CD4-positive, alpha-beta T cell treated with Interferon alpha-2 for 1 hour (primary cell): ENCODE measurements around the gene KAT6B.
"Not testable (repeated sequence)": the region's sequence is repeated elsewhere in the genome, so short reads cannot be mapped to it uniquely, and the experiment has no call there.

Experiments
- DNase-seq, 2 donors: peaks; one replicate each; pipeline ENCODE4 v3.0.0-alpha.2; 2020 to 2022

KAT6B gene

GRCh38 chr10:75049316-75050148 lies 223.1 kb downstream of the KAT6B start:
- no peak for DNase-seq

GRCh38 chr10:75050149-75050919 lies 223.9 kb downstream of the KAT6B start:
- DNase-seq: no peak

GRCh38 chr10:75051308-75051707 lies 224.9 kb downstream of the KAT6B start:
- DNase-seq: no peak

GRCh38 chr10:75055896-75056406 lies 229.6 kb downstream of the KAT6B start:
- DNase-seq: not testable (repeated sequence)

- DNase-seq: no peak
These were observed 231.3 kb downstream of the KAT6B start for GRCh38 chr10:75057680-75058079.

- no peak for DNase-seq
These were observed 231.8 kb downstream of the KAT6B start for GRCh38 chr10:75058161-75058560.

GRCh38 chr10:75061709-75062505 lies 235.5 kb downstream of the KAT6B start:
- DNase-seq: no peak

GRCh38 chr10:75062506-75063299 lies 236.3 kb downstream of the KAT6B start:
- no peak for DNase-seq

- no peak for DNase-seq
These were observed 237.2 kb downstream of the KAT6B start for GRCh38 chr10:75063461-75064230.

- DNase-seq: no peak
These were observed 238.7 kb downstream of the KAT6B start for GRCh38 chr10:75065076-75065475.

- no peak for DNase-seq
These were observed 239.9 kb downstream of the KAT6B start for GRCh38 chr10:75066271-75066670.

GRCh38 chr10:75067272-75067671 lies 240.9 kb downstream of the KAT6B start:
- DNase-seq: no peak

- DNase-seq: no peak
These were observed 242.1 kb downstream of the KAT6B start for GRCh38 chr10:75068523-75068922.

GRCh38 chr10:75070476-75070875 lies 244.1 kb downstream of the KAT6B start:
- DNase-seq: no peak

- no peak for DNase-seq
These were observed 244.6 kb downstream of the KAT6B start for GRCh38 chr10:75070961-75071428.

- DNase-seq: no peak
These were observed 245.4 kb downstream of the KAT6B start for GRCh38 chr10:75071756-75072155.

- DNase-seq: no peak
These were observed 246.3 kb downstream of the KAT6B start for GRCh38 chr10:75072727-75073126.

- no peak for DNase-seq
These were observed 247.0 kb downstream of the KAT6B start for GRCh38 chr10:75073442-75073841.

- no peak for DNase-seq
These were observed 248.5 kb downstream of the KAT6B start for GRCh38 chr10:75074711-75075445.

- DNase-seq: no peak
These were observed 249.9 kb downstream of the KAT6B start for GRCh38 chr10:75076348-75076747.
